Caco-2 (cell line): ENCODE results near the gene FLOT2. TPM values are rescaled to one million over a fixed set of nuclear protein-coding genes. Genes with fewer than 3 reads are reported as not detected.
"Not testable (repeated sequence)": the region's sequence is repeated elsewhere in the genome, so short reads cannot be mapped to it uniquely, and the experiment has no call there.

Experiments
- BruUV-seq: library from RNA; stranded (reverse); fragments of 400-500 nt; replicated peaks from 2 replicates; lab custom pipeline; 2021; lab: Mats Ljungman, UMichigan
- CTCF ChIA-PET: fragments of 300-600 bp; sonication (Branson Sonifier 250); formaldehyde crosslinking; loops from one replicate; lab custom pipeline; 2022; ENCODE audit warnings: antibody characterized with exemption; lab: Charles Lee
- POLR2A ChIA-PET: fragments of 300-600 bp; sonication (Branson Sonifier 250); formaldehyde crosslinking; loops from one replicate; lab custom pipeline; 2022; ENCODE audit warnings: antibody characterized with exemption; lab: Charles Lee
- DNase-seq, 2 experiments: peaks; one replicate each; pipeline versions ENCODE4 v3.0.0 to v3.0.0-alpha.2; 2020 to 2022
- H3K27me3 ChIP-seq: replicated peaks from 2 replicates; pipeline ENCODE4 v1.6.0; 2011; ENCODE audit warnings: low read length; ENCODE audit not compliant: control insufficient read depth, insufficient read depth
- H3K36me3 ChIP-seq: 2 replicates; pipeline ENCODE4 v1.5.1; 2011; ENCODE audit warnings: low read length; ENCODE audit not compliant: control insufficient read depth, insufficient read depth
- H3K4me1 ChIP-seq: fragments of 250-450 bp; sonication (Bioruptor Pico); 2 replicates; pipeline ENCODE4 v1.5.1; 2020; ENCODE audit warnings: mild to moderate bottlenecking
- H3K4me3 ChIP-seq: 2 replicates; pipeline ENCODE4 v1.5.1; 2011; ENCODE audit warnings: low read depth, mild to moderate bottlenecking, control low read depth, low read length
- H3K9me3 ChIP-seq: fragments of 250-450 bp; sonication (Bioruptor Pico); 2 replicates; pipeline ENCODE4 v1.5.1; 2020; ENCODE audit warnings: mild to moderate bottlenecking, moderate library complexity
- H3K27ac Mint-ChIP-seq: one replicate; pipeline ENCODE4 v1.8.0; 2022; ENCODE audit warnings: mixed read lengths; ENCODE audit not compliant: unreplicated experiment
- H3K27me3 Mint-ChIP-seq: one replicate; pipeline ENCODE4 v1.8.0; 2022; ENCODE audit warnings: mixed read lengths; ENCODE audit not compliant: insufficient read depth, unreplicated experiment
- H3K36me3 Mint-ChIP-seq: one replicate; pipeline ENCODE4 v1.8.0; 2022; ENCODE audit warnings: mild to moderate bottlenecking, mixed read lengths; ENCODE audit not compliant: insufficient read depth, unreplicated experiment
- H3K4me1 Mint-ChIP-seq: one replicate; pipeline ENCODE4 v1.8.0; 2022; ENCODE audit warnings: low read depth, mixed read lengths; ENCODE audit not compliant: unreplicated experiment
- H3K4me3 Mint-ChIP-seq: one replicate; pipeline ENCODE4 v1.8.0; 2022; ENCODE audit warnings: mild to moderate bottlenecking, moderate library complexity, mixed read lengths; ENCODE audit not compliant: unreplicated experiment
- H3K9me3 Mint-ChIP-seq: one replicate; pipeline ENCODE4 v1.8.0; 2022; ENCODE audit warnings: mixed read lengths; ENCODE audit not compliant: unreplicated experiment
- intact Hi-C: fragments of 100-400 bp; cut with micrococcal nuclease; formaldehyde crosslinking; loops from one replicate; pipeline ENCODE4 v1.10.0; 2022; ENCODE audit not compliant: unreplicated experiment
- total RNA-seq: library from RNA; stranded (reverse); gene quantifications from 2 replicates; pipeline ENCODE4 v1.2.3, GENCODE V29; 2022
- TF ChIP-seq, protein P1 (sequence below), 2 experiments: fragments of 200-600 bp in 1 of 2; IDR thresholded peaks; 1 replicate in 1 of 2; 2 replicates in 1 of 2; pipeline versions ENCODE4 v1.5.1 to v1.8.0; 2011 to 2022; ENCODE audit warnings: antibody characterized with exemption in 1 of 2, control low read depth in 1 of 2, inconsistent platforms in 1 of 2, low read depth in 1 of 2, low read length in 1 of 2, mild to moderate bottlenecking in 1 of 2, moderate library complexity in 1 of 2; ENCODE audit not compliant: insufficient read depth in 1 of 2, severe bottlenecking in 1 of 2, unreplicated experiment in 1 of 2

The FLOT2 gene
- total RNA-seq, 1 experiment from 2014 or later: 189 TPM

DNA sequence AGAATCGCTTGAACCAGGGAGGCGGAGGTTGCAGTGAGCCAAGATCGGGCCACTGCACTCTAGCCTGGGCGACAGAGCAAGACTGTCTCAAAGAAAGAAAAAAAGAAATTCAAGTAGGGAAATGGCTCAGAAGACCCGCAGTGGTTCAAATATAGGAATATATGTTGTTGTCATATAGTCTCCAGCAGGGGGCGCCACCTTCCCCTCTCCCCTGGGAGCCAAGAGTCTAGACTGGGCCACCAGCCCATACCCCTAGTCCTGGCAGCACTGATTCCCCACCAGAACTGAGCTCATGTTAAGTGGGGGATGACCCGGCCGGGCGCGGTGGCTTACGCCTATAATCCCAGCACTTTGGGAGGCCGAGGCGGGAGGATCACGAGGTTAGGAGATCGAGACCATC lies 48.9 kb downstream of the FLOT2 start:
- H3K4me1 Mint-ChIP-seq, DNase-seq, H3K27ac Mint-ChIP-seq, BruUV-seq, H3K4me3 ChIP-seq, H3K4me1 ChIP-seq, H3K4me3 Mint-ChIP-seq, H3K36me3 ChIP-seq, POLR2A ChIA-PET, H3K9me3 Mint-ChIP-seq, H3K27me3 ChIP-seq, H3K36me3 Mint-ChIP-seq, H3K27me3 Mint-ChIP-seq, H3K9me3 ChIP-seq: not testable (repeated sequence)
- CTCF ChIA-PET: interaction anchor here (1.2 to 1.4 kb wide), 2 partner anchors 23 to 85 kb away, joined by 4 to 8 read pairs; no protein-coding TSS in a partner anchor
- intact Hi-C loops: loop anchor here (1.0 kb wide), 1 partner anchor 31 kb away; no protein-coding TSS in a partner anchor
- TF ChIP-seq, protein P1, sequence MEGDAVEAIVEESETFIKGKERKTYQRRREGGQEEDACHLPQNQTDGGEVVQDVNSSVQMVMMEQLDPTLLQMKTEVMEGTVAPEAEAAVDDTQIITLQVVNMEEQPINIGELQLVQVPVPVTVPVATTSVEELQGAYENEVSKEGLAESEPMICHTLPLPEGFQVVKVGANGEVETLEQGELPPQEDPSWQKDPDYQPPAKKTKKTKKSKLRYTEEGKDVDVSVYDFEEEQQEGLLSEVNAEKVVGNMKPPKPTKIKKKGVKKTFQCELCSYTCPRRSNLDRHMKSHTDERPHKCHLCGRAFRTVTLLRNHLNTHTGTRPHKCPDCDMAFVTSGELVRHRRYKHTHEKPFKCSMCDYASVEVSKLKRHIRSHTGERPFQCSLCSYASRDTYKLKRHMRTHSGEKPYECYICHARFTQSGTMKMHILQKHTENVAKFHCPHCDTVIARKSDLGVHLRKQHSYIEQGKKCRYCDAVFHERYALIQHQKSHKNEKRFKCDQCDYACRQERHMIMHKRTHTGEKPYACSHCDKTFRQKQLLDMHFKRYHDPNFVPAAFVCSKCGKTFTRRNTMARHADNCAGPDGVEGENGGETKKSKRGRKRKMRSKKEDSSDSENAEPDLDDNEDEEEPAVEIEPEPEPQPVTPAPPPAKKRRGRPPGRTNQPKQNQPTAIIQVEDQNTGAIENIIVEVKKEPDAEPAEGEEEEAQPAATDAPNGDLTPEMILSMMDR (IDR thresholded peaks at IDR 0.05; ENCODE audit: insufficient read depth in 1 of 2, low read depth in 1 of 2, low read length in 1 of 2, severe bottlenecking in 1 of 2, unreplicated experiment in 1 of 2): peak; percentile 20 to 83

DNA sequence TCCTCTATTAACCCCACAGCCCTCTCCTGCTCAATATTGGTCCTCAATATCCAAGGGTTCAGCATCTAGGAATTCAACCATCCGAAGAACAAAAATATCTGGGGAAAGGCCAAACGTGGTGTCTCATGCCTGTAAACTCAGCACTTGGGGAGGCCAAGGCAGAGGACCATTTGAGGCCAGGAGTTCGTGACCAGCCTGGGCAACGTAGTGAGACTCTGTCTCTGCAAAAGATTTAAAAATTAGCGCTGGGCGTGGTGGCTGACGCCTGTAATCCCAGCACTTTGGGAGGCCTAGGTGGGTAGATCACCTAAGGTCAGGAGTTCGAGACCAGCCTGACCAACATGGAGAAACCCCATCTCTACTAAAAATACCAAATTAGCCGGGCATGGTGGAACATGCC lies 50.8 kb downstream of the FLOT2 start:
- H3K27me3 Mint-ChIP-seq, H3K36me3 ChIP-seq, H3K4me3 ChIP-seq, POLR2A ChIA-PET, H3K9me3 Mint-ChIP-seq, H3K4me1 Mint-ChIP-seq, H3K27me3 ChIP-seq, H3K4me3 Mint-ChIP-seq, H3K27ac Mint-ChIP-seq, H3K4me1 ChIP-seq, BruUV-seq, DNase-seq, H3K36me3 Mint-ChIP-seq, H3K9me3 ChIP-seq, intact Hi-C loops, CTCF ChIA-PET: not testable (repeated sequence)

- CTCF ChIA-PET: interaction anchor here (1.2 kb wide), 1 partner anchor 33 kb away, joined by 3 read pairs; no protein-coding TSS in a partner anchor
- intact Hi-C loops: no loop called here
- H3K4me3 ChIP-seq: no peak overlapping the region
- TF ChIP-seq, protein P1 (IDR thresholded peaks at IDR 0.05; ENCODE audit: insufficient read depth in 1 of 2, low read depth in 1 of 2, low read length in 1 of 2, severe bottlenecking in 1 of 2, unreplicated experiment in 1 of 2): no peak
- no peaks in the 10 kb centered on the region for H3K36me3 ChIP-seq
- H3K36me3 Mint-ChIP-seq: no peaks in the 10 kb centered on the region
- no peak for DNase-seq
- no peak overlapping the region for H3K4me3 Mint-ChIP-seq
- POLR2A ChIA-PET: no interaction called here
- BruUV-seq: no TSS peak
- no peaks in the 10 kb centered on the region for H3K9me3 Mint-ChIP-seq
- H3K27me3 ChIP-seq: no peaks in the 10 kb centered on the region
- no peaks in the 10 kb centered on the region for H3K27me3 Mint-ChIP-seq
- no peaks in the 10 kb centered on the region for H3K4me1 Mint-ChIP-seq
- no peak overlapping the region for H3K27ac Mint-ChIP-seq
- H3K4me1 ChIP-seq: peaks cover 3% of the 10 kb centered on the region
- no peaks in the 10 kb centered on the region for H3K9me3 ChIP-seq
Observed at GRCh38 chr17:28846231-28846630, 51.3 kb downstream of the FLOT2 start.

DNA sequence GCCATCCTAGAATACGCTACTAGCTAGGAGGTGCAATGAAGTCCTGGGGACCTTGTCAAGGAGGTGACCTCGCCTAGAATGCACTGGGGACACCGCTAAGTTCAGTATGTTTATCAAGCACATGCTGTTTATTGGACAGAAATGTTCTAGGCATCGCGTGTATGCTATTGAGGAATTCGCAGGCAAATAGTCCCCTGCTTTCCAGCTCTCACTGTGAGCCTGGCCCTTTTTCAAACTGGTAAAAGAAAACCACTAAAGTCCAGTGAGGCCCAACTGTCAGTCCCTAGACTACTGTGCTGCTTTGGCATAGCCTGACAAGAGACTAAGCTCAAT lies 53.8 kb downstream of the FLOT2 start:
- Histone ChIP-seq H3K36me3 (no peaks in the 10 kb centered on the region), H3K4me1 (peaks cover 8% of the 10 kb centered on the region), H3K4me3 (no peak overlapping the region), H3K9me3 (no peaks in the 10 kb centered on the region), H3K27me3 (no peaks in the 10 kb centered on the region)
- Mint-ChIP-seq H3K9me3 (no peaks in the 10 kb centered on the region), H3K27ac (no peak overlapping the region), H3K36me3 (peaks cover 4% of the 10 kb centered on the region), H3K4me3 (peak overlapping the region; percentile 98), H3K4me1 (no peaks in the 10 kb centered on the region), H3K27me3 (no peaks in the 10 kb centered on the region)
- POLR2A ChIA-PET: no interaction called here
- TF ChIP-seq, protein P1 (IDR thresholded peaks at IDR 0.05; ENCODE audit: insufficient read depth in 1 of 2, low read depth in 1 of 2, low read length in 1 of 2, severe bottlenecking in 1 of 2, unreplicated experiment in 1 of 2): no peak
- intact Hi-C loops: no loop called here
- DNase-seq: no peak
- TSS peak; percentile 68 for BruUV-seq
- CTCF ChIA-PET: no interaction called here
